Choroid plexus epithelial cell (primary cell): ENCODE data around the gene LMNA.

ENCODE experiments used
- DNase-seq: peaks from one replicate; pipeline ENCODE4 v3.0.0-alpha.2; 2010; ENCODE audit warnings: low read depth
- H3K4me3 ChIP-seq: 2 replicates; pipeline ENCODE4 v1.5.1; 2011; ENCODE audit warnings: low read depth, mild to moderate bottlenecking, control low read depth, low read length, moderate library complexity
- TF ChIP-seq, protein P1 (sequence below): conservative IDR thresholded peaks from 2 replicates; pipeline ENCODE4 v1.5.1; 2011; ENCODE audit warnings: low read depth, mild to moderate bottlenecking, control low read depth, inconsistent platforms, low read length, moderate library complexity

The LMNA gene

DNA sequence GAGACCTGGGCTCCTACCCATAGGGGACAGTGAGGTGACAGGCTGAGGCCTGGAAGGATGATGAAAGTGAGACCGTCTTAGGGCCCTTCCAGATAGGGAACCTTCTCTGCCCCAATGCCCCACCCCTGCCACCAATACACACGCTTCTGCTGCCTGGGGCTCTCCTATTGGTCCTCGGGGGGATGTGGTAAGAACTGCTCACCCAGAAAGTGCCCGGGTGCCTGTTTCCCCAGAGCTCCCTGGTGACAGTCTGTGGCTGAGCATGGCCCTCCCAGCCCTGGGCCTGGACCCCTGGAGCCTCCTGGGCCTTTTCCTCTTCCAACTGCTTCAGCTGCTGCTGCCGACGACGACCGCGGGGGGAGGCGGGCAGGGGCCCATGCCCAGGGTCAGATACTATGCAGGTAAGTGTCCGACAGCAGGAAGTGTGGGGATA, 39.8 kb downstream of the LMNA start:
- no peak for DNase-seq
- H3K4me3 ChIP-seq, result no peak overlapping the region
- TF ChIP-seq, protein P1, sequence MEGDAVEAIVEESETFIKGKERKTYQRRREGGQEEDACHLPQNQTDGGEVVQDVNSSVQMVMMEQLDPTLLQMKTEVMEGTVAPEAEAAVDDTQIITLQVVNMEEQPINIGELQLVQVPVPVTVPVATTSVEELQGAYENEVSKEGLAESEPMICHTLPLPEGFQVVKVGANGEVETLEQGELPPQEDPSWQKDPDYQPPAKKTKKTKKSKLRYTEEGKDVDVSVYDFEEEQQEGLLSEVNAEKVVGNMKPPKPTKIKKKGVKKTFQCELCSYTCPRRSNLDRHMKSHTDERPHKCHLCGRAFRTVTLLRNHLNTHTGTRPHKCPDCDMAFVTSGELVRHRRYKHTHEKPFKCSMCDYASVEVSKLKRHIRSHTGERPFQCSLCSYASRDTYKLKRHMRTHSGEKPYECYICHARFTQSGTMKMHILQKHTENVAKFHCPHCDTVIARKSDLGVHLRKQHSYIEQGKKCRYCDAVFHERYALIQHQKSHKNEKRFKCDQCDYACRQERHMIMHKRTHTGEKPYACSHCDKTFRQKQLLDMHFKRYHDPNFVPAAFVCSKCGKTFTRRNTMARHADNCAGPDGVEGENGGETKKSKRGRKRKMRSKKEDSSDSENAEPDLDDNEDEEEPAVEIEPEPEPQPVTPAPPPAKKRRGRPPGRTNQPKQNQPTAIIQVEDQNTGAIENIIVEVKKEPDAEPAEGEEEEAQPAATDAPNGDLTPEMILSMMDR, result no peak

DNA sequence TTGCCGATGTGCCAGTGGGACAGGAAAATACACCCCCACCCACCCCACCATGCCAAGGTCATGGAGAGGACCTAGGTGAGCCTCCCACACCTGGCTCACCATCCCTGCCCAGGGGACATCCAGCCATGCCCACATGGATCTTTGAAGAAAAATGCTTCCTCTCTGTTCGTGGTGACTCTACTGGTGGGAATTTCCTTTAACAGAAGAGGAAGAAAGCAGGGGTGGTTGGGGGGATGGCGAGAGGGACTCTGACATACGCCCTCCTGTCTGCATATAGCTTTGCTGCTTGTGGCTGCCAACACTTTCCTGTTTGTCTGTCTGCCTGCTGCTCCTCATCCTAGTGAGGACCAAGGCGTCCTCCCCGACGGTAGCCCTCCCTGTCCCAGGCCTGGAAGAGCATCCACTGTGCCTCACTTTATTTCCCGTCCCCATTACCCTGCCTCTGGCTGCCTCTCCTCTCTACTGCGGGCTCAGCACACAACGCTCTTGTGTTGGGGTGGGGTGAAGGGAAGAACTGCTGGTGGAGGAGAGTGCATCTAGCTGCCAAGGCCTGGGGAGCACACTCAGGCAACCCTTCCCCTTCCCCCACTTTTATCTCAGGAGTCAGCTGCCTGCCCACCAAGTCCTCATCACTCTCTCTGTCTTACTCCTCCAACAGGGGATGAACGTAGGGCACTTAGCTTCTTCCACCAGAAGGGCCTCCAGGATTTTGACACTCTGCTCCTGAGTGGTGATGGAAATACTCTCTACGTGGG, 41.4 kb downstream of the LMNA start:
- TF ChIP-seq, protein P1, result no peak
- DNase-seq, result no peak
- H3K4me3 ChIP-seq, result no peak overlapping the region

GRCh38 chr1:156157506-156157905, 43.0 kb downstream of the LMNA start:
- no peak overlapping the region for H3K4me3 ChIP-seq
- no peak for DNase-seq
- TF ChIP-seq, protein P1, result no peak

- no peak for DNase-seq
- H3K4me3 ChIP-seq, result no peak overlapping the region
- TF ChIP-seq, protein P1, result no peak
Observed at GRCh38 chr1:156157966-156158365, 43.5 kb downstream of the LMNA start.

DNA sequence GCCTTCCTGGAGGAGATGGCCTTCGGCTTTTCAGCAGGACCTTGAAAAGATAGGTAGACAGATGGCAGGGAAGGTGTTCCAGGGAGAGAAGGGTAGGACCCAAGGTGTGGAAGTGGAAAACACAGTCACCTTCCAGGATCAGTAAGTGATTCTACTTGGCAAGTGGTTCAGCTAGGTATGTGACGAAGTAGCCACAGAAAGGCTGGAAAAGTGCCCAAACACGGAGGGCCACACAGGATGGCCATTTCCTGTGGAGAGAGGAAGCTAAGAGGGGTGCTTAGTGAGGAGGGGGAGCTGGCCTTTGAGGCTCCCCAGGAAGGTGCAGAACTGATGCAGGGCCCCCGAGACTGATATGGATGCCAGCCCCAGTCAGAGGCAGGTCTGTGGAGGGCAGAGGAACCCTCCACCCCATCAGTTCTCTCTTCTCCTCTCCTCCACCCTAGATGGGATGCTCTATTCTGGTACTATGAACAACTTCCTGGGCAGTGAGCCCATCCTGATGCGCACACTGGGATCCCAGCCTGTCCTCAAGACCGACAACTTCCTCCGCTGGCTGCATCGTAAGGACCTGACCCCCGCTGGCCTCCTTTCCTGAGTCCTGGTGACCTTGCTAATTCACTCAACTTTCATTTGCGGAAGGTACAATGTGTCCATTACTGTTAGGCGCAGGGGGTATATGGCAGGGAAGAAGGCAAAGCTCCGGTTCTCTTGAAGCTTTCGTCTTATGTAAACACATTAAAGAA, 45.7 kb downstream of the LMNA start:
- no peak overlapping the region for H3K4me3 ChIP-seq
- DNase-seq, result no peak
- TF ChIP-seq, protein P1, result no peak

DNA sequence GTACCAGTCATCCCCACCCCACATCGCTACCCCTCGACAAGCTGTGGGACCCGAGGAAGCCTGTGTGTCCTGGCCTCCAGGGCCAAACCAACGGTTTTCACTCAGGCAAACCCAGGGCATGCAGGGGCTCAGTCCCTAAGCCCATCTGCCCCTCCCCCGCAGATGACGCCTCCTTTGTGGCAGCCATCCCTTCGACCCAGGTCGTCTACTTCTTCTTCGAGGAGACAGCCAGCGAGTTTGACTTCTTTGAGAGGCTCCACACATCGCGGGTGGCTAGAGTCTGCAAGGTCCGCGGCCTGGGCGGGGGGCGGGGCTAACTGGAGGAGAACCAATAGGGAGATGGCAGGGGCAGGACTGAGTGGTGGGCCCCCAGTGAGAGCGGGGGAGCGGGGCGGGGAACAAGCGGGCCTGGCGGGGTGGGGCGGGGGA, 46.2 kb downstream of the LMNA start:
- peak overlapping the region; percentile 53 for H3K4me3 ChIP-seq
- TF ChIP-seq, protein P1, result no peak
- DNase-seq, result peak; percentile 80
